Endothelial cell of hepatic sinusoid (primary cell): Measurements from ENCODE around the gene GMIP.
"Not testable (repeated sequence)": the region's sequence is repeated elsewhere in the genome, so short reads cannot be mapped to it uniquely, and the experiment has no call there.

Experiments used
- in situ Hi-C: cut with HindIII; loops from 2 replicates; pipeline ENCODE4 v1.10.0; 2017; ENCODE audit warnings: low sequenced_read_pairs

The GMIP gene

GRCh38 chr19:19643158-19644053, at the start of gene GMIP:
GMIP (minus strand) TSS chr19:19643657; CDS start chr19:19643529, 128 bp downstream.
- in situ Hi-C loops, result no loop called here

- in situ Hi-C loops, result no loop called here
These were observed 48.2 kb upstream of the GMIP start for GRCh38 chr19:19691683-19692082.

- in situ Hi-C loops, result not testable (repeated sequence)
These were observed 45.6 kb upstream of the GMIP start for GRCh38 chr19:19689023-19689422.

GRCh38 chr19:19687090-19687489, 43.6 kb upstream of the GMIP start:
- in situ Hi-C loops, result no loop called here

GRCh38 chr19:19686580-19686979, 43.1 kb upstream of the GMIP start:
- in situ Hi-C loops, result no loop called here

GRCh38 chr19:19686119-19686518, 42.7 kb upstream of the GMIP start:
- in situ Hi-C loops, result not testable (repeated sequence)

- in situ Hi-C loops, result no loop called here
These were observed 36.0 kb upstream of the GMIP start for GRCh38 chr19:19679176-19680073.

- in situ Hi-C loops, result no loop called here
These were observed 34.1 kb upstream of the GMIP start for GRCh38 chr19:19677579-19677978.

- in situ Hi-C loops, result no loop called here
These were observed 30.9 kb upstream of the GMIP start for GRCh38 chr19:19674315-19674714.

GRCh38 chr19:19672816-19673215, 29.4 kb upstream of the GMIP start:
- in situ Hi-C loops, result no loop called here

GRCh38 chr19:19670070-19670551, 26.7 kb upstream of the GMIP start:
- in situ Hi-C loops, result no loop called here

- in situ Hi-C loops, result no loop called here
These were observed 25.0 kb upstream of the GMIP start, which contains the start of gene ZNF101 for GRCh38 chr19:19668230-19669012. ZNF101 (plus strand) TSS chr19:19668839; CDS start chr19:19668964, 125 bp downstream.

- in situ Hi-C loops, result not testable (repeated sequence)
These were observed 22.0 kb upstream of the GMIP start for GRCh38 chr19:19665420-19665948.

GRCh38 chr19:19663256-19664120, 20.0 kb upstream of the GMIP start, which contains the start of gene ATP13A1:
ATP13A1 (minus strand) TSS chr19:19663676; CDS start chr19:19663666, 10 bp downstream.
- in situ Hi-C loops, result loop anchor here (5.0 kb wide), 2 partner anchors 71 to 131 kb away; no protein-coding TSS in a partner anchor

- in situ Hi-C loops, result loop anchor here (5.0 kb wide), 2 partner anchors 71 to 131 kb away; no protein-coding TSS in a partner anchor
These were observed 19.4 kb upstream of the GMIP start for GRCh38 chr19:19662871-19663255.

GRCh38 chr19:19662344-19662743, 18.9 kb upstream of the GMIP start:
- in situ Hi-C loops, result loop anchor here (5.0 kb wide), 2 partner anchors 70 to 130 kb away; no protein-coding TSS in a partner anchor

GRCh38 chr19:19661675-19662251, 18.3 kb upstream of the GMIP start:
- in situ Hi-C loops, result loop anchor here (5.0 kb wide), 2 partner anchors 69 to 129 kb away; no protein-coding TSS in a partner anchor

- in situ Hi-C loops, result loop anchor here (5.0 kb wide), 2 partner anchors 69 to 129 kb away; no protein-coding TSS in a partner anchor
These were observed 17.8 kb upstream of the GMIP start for GRCh38 chr19:19661141-19661674.
